Parathyroid adenoma (tissue), 2 donors: ENCODE data around the gene TECPR1.

Experiments
- H2AFZ ChIP-seq: fragments of 300-600 bp; sonication (generic); one replicate; pipeline ENCODE4 v1.7.0; 2017; ENCODE audit warnings: antibody characterized with exemption, mild to moderate bottlenecking
- H3K27ac ChIP-seq: fragments of 300-600 bp; sonication (generic); one replicate; pipeline ENCODE4 v1.7.0; 2017
- H3K27me3 ChIP-seq: fragments of 300-600 bp; sonication (generic); one replicate; pipeline ENCODE4 v1.7.0; 2017; ENCODE audit warnings: low read length; ENCODE audit not compliant: control insufficient read depth, insufficient read depth
- H3K36me3 ChIP-seq: fragments of 300-600 bp; sonication (generic); one replicate; pipeline ENCODE4 v1.7.0; 2017; ENCODE audit warnings: low read length; ENCODE audit not compliant: control insufficient read depth, insufficient read depth
- H3K4me1 ChIP-seq: fragments of 300-600 bp; sonication (generic); one replicate; pipeline ENCODE4 v1.7.0; 2017; ENCODE audit warnings: control low read depth
- H3K4me2 ChIP-seq: fragments of 300-600 bp; sonication (generic); one replicate; pipeline ENCODE4 v1.7.0; 2017; ENCODE audit warnings: low read length
- H3K4me3 ChIP-seq: fragments of 300-600 bp; sonication (generic); one replicate; pipeline ENCODE4 v1.7.0; 2017; ENCODE audit warnings: low read depth, low read length
- H3K79me2 ChIP-seq: fragments of 300-600 bp; sonication (generic); one replicate; pipeline ENCODE4 v1.7.0; 2017; ENCODE audit warnings: control low read depth
- H3K9ac ChIP-seq: fragments of 300-600 bp; sonication (generic); one replicate; pipeline ENCODE4 v1.7.0; 2017; ENCODE audit warnings: mild to moderate bottlenecking
- H3K9me3 ChIP-seq: fragments of 300-600 bp; sonication (generic); one replicate; pipeline ENCODE4 v1.7.0; 2017; ENCODE audit warnings: low read length; ENCODE audit not compliant: control insufficient read depth
- TF ChIP-seq, protein P1 (sequence below): fragments of 300-600 bp; sonication (generic); IDR thresholded peaks from one replicate; pipeline ENCODE4 v1.7.0; 2017; ENCODE audit warnings: antibody characterized with exemption, mild to moderate bottlenecking
- donor health status: primary hyperparathyroidism.

Gene TECPR1

DNA sequence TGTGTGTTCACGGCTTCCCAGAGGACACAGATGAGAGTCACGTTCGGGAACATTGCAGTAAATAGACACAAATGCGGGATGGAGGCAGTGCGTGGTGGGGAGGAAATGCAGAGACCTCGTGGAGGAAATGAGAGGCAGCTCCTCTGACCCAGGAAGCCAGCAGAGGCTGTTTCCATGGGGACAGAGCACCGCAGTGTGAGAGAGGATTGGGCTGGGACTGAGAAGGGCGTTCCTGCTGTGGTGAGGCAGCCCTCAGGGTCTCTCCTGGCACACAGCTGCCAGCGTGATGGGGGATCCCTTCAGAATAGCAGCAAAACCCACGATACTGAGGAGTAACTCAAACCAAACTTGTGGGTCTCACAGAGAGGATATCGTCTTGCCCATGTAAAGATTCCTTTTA, 62.5 kb downstream of the TECPR1 start:
- no peak overlapping the region for H3K4me2 ChIP-seq
- peaks cover 14% of the 10 kb centered on the region for H3K79me2 ChIP-seq
- H2AFZ ChIP-seq = no peak overlapping the region
- TF ChIP-seq, protein P1, sequence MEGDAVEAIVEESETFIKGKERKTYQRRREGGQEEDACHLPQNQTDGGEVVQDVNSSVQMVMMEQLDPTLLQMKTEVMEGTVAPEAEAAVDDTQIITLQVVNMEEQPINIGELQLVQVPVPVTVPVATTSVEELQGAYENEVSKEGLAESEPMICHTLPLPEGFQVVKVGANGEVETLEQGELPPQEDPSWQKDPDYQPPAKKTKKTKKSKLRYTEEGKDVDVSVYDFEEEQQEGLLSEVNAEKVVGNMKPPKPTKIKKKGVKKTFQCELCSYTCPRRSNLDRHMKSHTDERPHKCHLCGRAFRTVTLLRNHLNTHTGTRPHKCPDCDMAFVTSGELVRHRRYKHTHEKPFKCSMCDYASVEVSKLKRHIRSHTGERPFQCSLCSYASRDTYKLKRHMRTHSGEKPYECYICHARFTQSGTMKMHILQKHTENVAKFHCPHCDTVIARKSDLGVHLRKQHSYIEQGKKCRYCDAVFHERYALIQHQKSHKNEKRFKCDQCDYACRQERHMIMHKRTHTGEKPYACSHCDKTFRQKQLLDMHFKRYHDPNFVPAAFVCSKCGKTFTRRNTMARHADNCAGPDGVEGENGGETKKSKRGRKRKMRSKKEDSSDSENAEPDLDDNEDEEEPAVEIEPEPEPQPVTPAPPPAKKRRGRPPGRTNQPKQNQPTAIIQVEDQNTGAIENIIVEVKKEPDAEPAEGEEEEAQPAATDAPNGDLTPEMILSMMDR = no peak
- H3K9ac ChIP-seq = no peak overlapping the region
- no peak overlapping the region for H3K27ac ChIP-seq
- no peaks in the 10 kb centered on the region for H3K36me3 ChIP-seq
- H3K27me3 ChIP-seq = no peaks in the 10 kb centered on the region
- H3K4me1 ChIP-seq = no peaks in the 10 kb centered on the region
- no peaks in the 10 kb centered on the region for H3K9me3 ChIP-seq
- H3K4me3 ChIP-seq = no peak overlapping the region

DNA sequence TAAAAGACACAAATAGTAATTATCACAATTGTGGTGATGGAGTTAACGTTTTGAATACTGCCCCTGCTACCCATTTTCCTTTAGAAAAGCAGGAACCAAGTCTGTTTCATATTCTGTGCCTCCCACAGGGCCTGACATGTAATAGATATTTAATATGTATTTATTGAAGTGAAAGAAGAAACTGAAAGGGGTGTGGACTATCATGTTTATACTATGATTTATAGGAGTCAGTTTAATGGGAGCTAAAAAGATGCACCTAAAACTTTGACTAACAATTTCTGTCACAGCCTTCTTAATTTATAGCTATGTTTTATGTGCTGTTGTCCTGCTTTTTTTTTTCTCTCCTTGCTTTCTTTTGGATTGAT, 64.9 kb downstream of the TECPR1 start:
- Histone ChIP-seq H3K27me3 (no peaks in the 10 kb centered on the region), H3K4me2 (no peak overlapping the region), H2AFZ (no peak overlapping the region), H3K79me2 (peaks cover 9% of the 10 kb centered on the region), H3K9ac (no peak overlapping the region), H3K36me3 (no peaks in the 10 kb centered on the region), H3K9me3 (no peaks in the 10 kb centered on the region), H3K27ac (no peak overlapping the region), H3K4me3 (no peak overlapping the region), H3K4me1 (no peaks in the 10 kb centered on the region)
- TF ChIP-seq, protein P1 = no peak

DNA sequence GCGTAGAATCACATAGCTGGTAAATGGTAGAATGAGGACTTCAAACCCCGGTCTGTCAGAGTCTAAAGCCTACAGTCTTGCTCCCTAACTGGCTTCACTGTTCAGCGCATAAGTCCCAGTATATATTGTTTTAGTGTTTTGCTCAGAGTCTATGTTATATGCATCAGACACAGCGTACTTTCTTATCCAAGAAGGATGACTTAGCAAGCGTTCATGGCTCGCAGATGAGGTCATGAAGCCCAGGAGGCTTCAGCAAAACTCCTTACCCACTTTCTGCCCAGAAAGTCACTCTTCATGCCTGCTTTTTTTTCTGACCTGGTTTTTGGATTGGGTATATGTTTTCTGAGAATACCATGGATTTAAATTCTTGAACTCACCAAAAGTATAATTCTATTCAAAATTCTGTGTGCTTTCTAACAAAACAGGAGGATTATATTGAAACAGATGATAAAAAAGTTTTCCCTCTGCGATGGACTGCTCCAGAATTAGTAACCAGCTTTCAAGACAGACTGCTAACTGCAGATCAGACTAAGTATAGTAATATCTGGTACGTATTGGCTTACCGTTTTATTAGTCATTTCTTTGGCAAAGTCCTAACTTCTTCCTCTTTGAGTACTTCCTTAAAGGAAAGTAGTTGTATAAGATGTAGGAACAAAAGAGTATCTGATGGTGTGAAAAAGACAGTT, 65.4 kb downstream of the TECPR1 start:
- TF ChIP-seq, protein P1 = no peak
- Histone ChIP-seq H3K27me3 (no peaks in the 10 kb centered on the region), H3K9ac (no peak overlapping the region), H3K79me2 (peaks cover 9% of the 10 kb centered on the region), H2AFZ (no peak overlapping the region), H3K4me3 (no peak overlapping the region), H3K27ac (no peak overlapping the region), H3K4me1 (no peaks in the 10 kb centered on the region), H3K9me3 (no peaks in the 10 kb centered on the region), H3K36me3 (no peaks in the 10 kb centered on the region), H3K4me2 (no peak overlapping the region)

DNA sequence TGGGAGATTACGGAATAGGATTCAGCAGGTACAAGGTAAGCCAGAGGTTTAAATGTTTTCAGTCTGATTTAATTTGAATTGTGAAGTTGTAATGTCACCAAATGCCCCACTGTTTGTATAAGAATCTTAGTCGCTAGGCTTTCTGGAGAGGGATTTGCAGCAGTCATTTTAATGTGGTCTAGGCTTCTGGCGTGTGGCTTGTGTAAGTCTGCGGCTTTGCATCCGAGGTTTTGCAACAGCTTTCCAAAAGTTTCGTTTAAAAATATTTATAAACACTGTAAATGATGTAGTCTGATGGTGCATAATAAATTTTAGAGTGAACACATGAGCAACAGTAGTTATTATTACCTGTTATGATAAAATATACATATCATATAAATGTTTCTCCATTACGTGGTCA, 66.9 kb downstream of the TECPR1 start:
- Histone ChIP-seq H3K79me2 (peaks cover 9% of the 10 kb centered on the region), H3K36me3 (no peaks in the 10 kb centered on the region), H3K27ac (no peak overlapping the region), H3K4me1 (no peaks in the 10 kb centered on the region), H3K9ac (no peak overlapping the region), H3K27me3 (no peaks in the 10 kb centered on the region), H3K4me2 (no peak overlapping the region), H3K4me3 (no peak overlapping the region), H2AFZ (no peak overlapping the region), H3K9me3 (no peaks in the 10 kb centered on the region)
- TF ChIP-seq, protein P1 = no peak

DNA sequence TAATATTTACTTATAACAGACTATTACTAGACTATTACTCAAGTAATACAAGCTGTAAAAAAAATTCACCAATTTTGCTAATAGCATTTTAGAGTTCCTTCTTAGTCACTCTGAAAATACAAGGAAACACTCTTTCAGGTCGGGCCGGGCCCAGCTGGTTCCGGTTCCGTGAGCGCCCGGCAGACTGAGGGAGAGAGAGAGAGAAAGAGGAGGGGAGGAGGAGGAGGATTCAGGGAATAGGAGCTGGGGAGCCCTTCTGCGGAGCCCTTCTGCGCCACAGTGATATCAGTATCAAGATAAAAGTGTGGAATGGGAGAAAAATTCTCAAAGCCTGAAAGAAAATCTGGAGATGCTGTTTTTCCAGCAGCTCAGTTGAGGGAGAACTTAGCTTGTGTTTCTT, 71.3 kb downstream of the TECPR1 start:
- H3K27me3 ChIP-seq = no peaks in the 10 kb centered on the region
- H3K9me3 ChIP-seq = no peaks in the 10 kb centered on the region
- H3K4me1 ChIP-seq = no peaks in the 10 kb centered on the region
- no peak overlapping the region for H3K27ac ChIP-seq
- H3K4me3 ChIP-seq = no peak overlapping the region
- no peaks in the 10 kb centered on the region for H3K36me3 ChIP-seq
- H2AFZ ChIP-seq = no peak overlapping the region
- no peak overlapping the region for H3K9ac ChIP-seq
- H3K4me2 ChIP-seq = no peak overlapping the region
- TF ChIP-seq, protein P1 = no peak
- H3K79me2 ChIP-seq = peaks cover 5% of the 10 kb centered on the region
